Hepatocyte (in vitro differentiated cells): ENCODE data around the gene LLGL2. TPM values are rescaled to one million over a fixed set of nuclear protein-coding genes. Genes with fewer than 3 reads are reported as not detected.

Experiments used
- DNase-seq: peaks from one replicate; pipeline ENCODE4 v3.0.0-alpha.2; 2016; ENCODE audit warnings: low spot score
- H2AFZ ChIP-seq: fragments of 200-600 bp; sonication (generic); 2 replicates; pipeline ENCODE4 v1.6.0; 2016; ENCODE audit warnings: antibody characterized with exemption, mild to moderate bottlenecking
- H3K27ac ChIP-seq: fragments of 200-600 bp; sonication (generic); 2 replicates; pipeline ENCODE4 v1.5.1; 2016; ENCODE audit warnings: mild to moderate bottlenecking
- H3K27me3 ChIP-seq: fragments of 200-600 bp; sonication (generic); 2 replicates; pipeline ENCODE4 v1.6.1; 2016
- H3K36me3 ChIP-seq: fragments of 200-600 bp; sonication (generic); replicated peaks from 2 replicates; pipeline ENCODE4 v1.5.1; 2016; ENCODE audit warnings: low read depth; ENCODE audit not compliant: insufficient read depth
- H3K4me1 ChIP-seq: fragments of 200-600 bp; sonication (generic); 2 replicates; pipeline ENCODE4 v1.5.1; 2016; ENCODE audit warnings: mild to moderate bottlenecking, moderate library complexity; ENCODE audit not compliant: insufficient read depth
- H3K4me2 ChIP-seq: fragments of 200-600 bp; sonication (generic); 2 replicates; pipeline ENCODE4 v1.6.0; 2016
- H3K4me3 ChIP-seq: fragments of 200-600 bp; sonication (generic); 2 replicates; pipeline ENCODE4 v1.5.1; 2016; ENCODE audit warnings: mild to moderate bottlenecking
- H3K79me2 ChIP-seq: fragments of 200-600 bp; sonication (generic); 2 replicates; pipeline ENCODE4 v1.6.0; 2017; ENCODE audit warnings: mild to moderate bottlenecking
- H3K9me2 ChIP-seq: fragments of 200-600 bp; sonication (generic); replicated peaks from 2 replicates; pipeline ENCODE4 v1.6.0; 2017; ENCODE audit warnings: mild to moderate bottlenecking; ENCODE audit not compliant: insufficient read depth
- H3K9me3 ChIP-seq: fragments of 200-600 bp; sonication (generic); 2 replicates; pipeline ENCODE4 v1.5.1; 2016; ENCODE audit warnings: low read depth, mild to moderate bottlenecking
- H4K20me1 ChIP-seq: fragments of 200-600 bp; sonication (generic); 2 replicates; pipeline ENCODE4 v1.6.0; 2016; ENCODE audit warnings: mild to moderate bottlenecking; ENCODE audit not compliant: insufficient read depth, poor library complexity, severe bottlenecking
- CTCF ChIP-seq: fragments of 200-600 bp; sonication (generic); IDR thresholded peaks from 2 replicates; pipeline ENCODE4 v1.5.1; 2016; ENCODE audit warnings: antibody characterized with exemption, mild to moderate bottlenecking; ENCODE audit not compliant: poor library complexity
- EZH2 ChIP-seq: fragments of 200-600 bp; sonication (generic); IDR thresholded peaks from 2 replicates; pipeline ENCODE4 v1.6.1; 2016; ENCODE audit warnings: antibody characterized with exemption, mild to moderate bottlenecking, borderline replicate concordance
- EZH2phosphoT487 ChIP-seq: fragments of 200-600 bp; sonication (generic); IDR thresholded peaks from one replicate; pipeline ENCODE4 v1.6.1; 2018; ENCODE audit warnings: antibody characterized with exemption, mild to moderate bottlenecking, low read depth, moderate library complexity; ENCODE audit not compliant: unreplicated experiment, severe bottlenecking
- WGBS: methylation state at CpG from one replicate; pipeline ENCODE4 v1.1.6; 2016; ENCODE audit warnings: low lambda C conversion rate; ENCODE audit errors: missing lambda C conversion rate; 5-methylcytosine and 5-hydroxymethylcytosine counted together
- polyA plus RNA-seq: library from polyadenylated mRNA; unstranded; fragments of >200 nt; fragmentation: Nextera tagmentation; extraction: Ambion mirVana; gene quantifications from 2 replicates; pipeline ENCODE4 v1.2.1, GENCODE V29; 2016
- total RNA-seq: library from RNA; depleted of rRNA; stranded (reverse); fragments of >200 nt; gene quantifications from 2 replicates; pipeline ENCODE4 v1.2.3, GENCODE V29; 2014

The LLGL2 gene
- total and polyA plus RNA-seq, 2 experiments from 2014 or later = 81.8 to 154 TPM

GRCh38 chr17:75489511-75489955 is 36.0 kb upstream of the LLGL2 start:
- Histone ChIP-seq H3K9me2 (no peaks in the 10 kb centered on the region), H3K4me3 (no peak overlapping the region), H3K9me3 (no peaks in the 10 kb centered on the region), H2AFZ (no peak overlapping the region), H3K4me2 (no peak overlapping the region), H3K36me3 (no peaks in the 10 kb centered on the region), H4K20me1 (peaks cover 10% of the 10 kb centered on the region), H3K79me2 (peaks cover 6% of the 10 kb centered on the region), H3K4me1 (no peaks in the 10 kb centered on the region), H3K27me3 (no peaks in the 10 kb centered on the region), H3K27ac (no peak overlapping the region)
- TF ChIP-seq EZH2phosphoT487 (no peak), EZH2 (no peak), CTCF (no peak)
- no peak for DNase-seq
- WGBS = 80% methylated on average over 14 of the region's 14 CpGs

- Histone ChIP-seq H3K27me3 (no peaks in the 10 kb centered on the region), H3K9me2 (no peaks in the 10 kb centered on the region), H3K4me1 (no peaks in the 10 kb centered on the region), H3K4me2 (no peak overlapping the region), H3K36me3 (no peaks in the 10 kb centered on the region), H3K27ac (no peak overlapping the region), H3K4me3 (no peak overlapping the region), H3K79me2 (no peaks in the 10 kb centered on the region), H3K9me3 (no peaks in the 10 kb centered on the region), H2AFZ (no peak overlapping the region), H4K20me1 (peaks cover 3% of the 10 kb centered on the region)
- no peak for TF ChIP-seq EZH2
- no peak for TF ChIP-seq EZH2phosphoT487
- no peak for TF ChIP-seq CTCF
- WGBS = 92% methylated on average over 14 of the region's 14 CpGs
- DNase-seq = no peak
Measured at GRCh38 chr17:75490173-75490743, 35.2 kb upstream of the LLGL2 start.

GRCh38 chr17:75490953-75491649 is 34.4 kb upstream of the LLGL2 start:
- Histone ChIP-seq H3K9me3 (no peaks in the 10 kb centered on the region), H3K4me1 (no peaks in the 10 kb centered on the region), H2AFZ (no peak overlapping the region), H3K4me2 (no peak overlapping the region), H3K27ac (no peak overlapping the region), H3K27me3 (no peaks in the 10 kb centered on the region), H3K9me2 (no peaks in the 10 kb centered on the region), H3K36me3 (no peaks in the 10 kb centered on the region), H3K79me2 (no peaks in the 10 kb centered on the region), H4K20me1 (no peaks in the 10 kb centered on the region), H3K4me3 (no peak overlapping the region)
- no peak for DNase-seq
- WGBS = 96% methylated on average over 19 of the region's 19 CpGs
- TF ChIP-seq EZH2phosphoT487 (no peak), CTCF (no peak), EZH2 (no peak)
